ENCODE data around the gene FGB.

FGB gene

GRCh38 chr4:154573190-154573870, 10.5 kb downstream of the FGB start:
- no peak for TF ChIP-seq JUND (IDR thresholded peaks at IDR 0.05; ENCODE audit: low read depth)
- in situ Hi-C loops (cut with HindIII; ENCODE audit: low pct_unique_long_range_greater_than_20kb, low sequenced_read_pairs), result no loop called here

GRCh38 chr4:154574311-154574710, 11.5 kb downstream of the FGB start:
- no peak for DNase-seq (ENCODE audit: low read depth in 1 of 2, low spot score in 1 of 2)
- TF ChIP-seq JUND (IDR thresholded peaks at IDR 0.05; ENCODE audit: low read depth), result no peak
- in situ Hi-C loops (cut with HindIII; ENCODE audit: low pct_unique_long_range_greater_than_20kb, low sequenced_read_pairs), result no loop called here

More at GRCh38 chr4:154573190-154573870, 10.5 kb downstream of the FGB start:
- DNase-seq (ENCODE audit: low read depth in 1 of 2, low spot score in 1 of 2), result no peak

- no peak for TF ChIP-seq JUND (IDR thresholded peaks at IDR 0.05; ENCODE audit: low read depth)
- in situ Hi-C loops (cut with HindIII; ENCODE audit: low pct_unique_long_range_greater_than_20kb, low sequenced_read_pairs), result no loop called here
These were observed 14.5 kb downstream of the FGB start for GRCh38 chr4:154577324-154577723.

GRCh38 chr4:154578919-154579318, 16.1 kb downstream of the FGB start:
- in situ Hi-C loops (cut with HindIII; ENCODE audit: low pct_unique_long_range_greater_than_20kb, low sequenced_read_pairs), result no loop called here
- DNase-seq (ENCODE audit: low read depth in 1 of 2, low spot score in 1 of 2), result no peak
- TF ChIP-seq JUND (IDR thresholded peaks at IDR 0.05; ENCODE audit: low read depth), result no peak

More at GRCh38 chr4:154577324-154577723, 14.5 kb downstream of the FGB start:
- no peak for DNase-seq (ENCODE audit: low read depth in 1 of 2, low spot score in 1 of 2)

- no peak for TF ChIP-seq JUND (IDR thresholded peaks at IDR 0.05; ENCODE audit: low read depth)
- in situ Hi-C loops (cut with HindIII; ENCODE audit: low pct_unique_long_range_greater_than_20kb, low sequenced_read_pairs), result no loop called here
- DNase-seq (ENCODE audit: low read depth in 1 of 2, low spot score in 1 of 2), result no peak
These were observed 17.1 kb downstream of the FGB start for GRCh38 chr4:154579927-154580326.

GRCh38 chr4:154582723-154583122, 19.9 kb downstream of the FGB start:
- DNase-seq (ENCODE audit: low read depth in 1 of 2, low spot score in 1 of 2), result no peak
- in situ Hi-C loops (cut with HindIII; ENCODE audit: low pct_unique_long_range_greater_than_20kb, low sequenced_read_pairs), result no loop called here
- no peak for TF ChIP-seq JUND (IDR thresholded peaks at IDR 0.05; ENCODE audit: low read depth)

- DNase-seq (ENCODE audit: low read depth in 1 of 2, low spot score in 1 of 2), result no peak
- in situ Hi-C loops (cut with HindIII; ENCODE audit: low pct_unique_long_range_greater_than_20kb, low sequenced_read_pairs), result no loop called here
- TF ChIP-seq JUND (IDR thresholded peaks at IDR 0.05; ENCODE audit: low read depth), result no peak
These were observed 20.4 kb downstream of the FGB start for GRCh38 chr4:154583230-154583629.

- in situ Hi-C loops (cut with HindIII; ENCODE audit: low pct_unique_long_range_greater_than_20kb, low sequenced_read_pairs), result no loop called here
- no peak for DNase-seq (ENCODE audit: low read depth in 1 of 2, low spot score in 1 of 2)
- no peak for TF ChIP-seq JUND (IDR thresholded peaks at IDR 0.05; ENCODE audit: low read depth)
These were observed 20.9 kb downstream of the FGB start for GRCh38 chr4:154583677-154584076.

- in situ Hi-C loops (cut with HindIII; ENCODE audit: low pct_unique_long_range_greater_than_20kb, low sequenced_read_pairs), result no loop called here
- TF ChIP-seq JUND (IDR thresholded peaks at IDR 0.05; ENCODE audit: low read depth), result no peak
- DNase-seq (ENCODE audit: low read depth in 1 of 2, low spot score in 1 of 2), result no peak
These were observed 21.4 kb downstream of the FGB start for GRCh38 chr4:154584259-154584658.

- TF ChIP-seq JUND (IDR thresholded peaks at IDR 0.05; ENCODE audit: low read depth), result no peak
- in situ Hi-C loops (cut with HindIII; ENCODE audit: low pct_unique_long_range_greater_than_20kb, low sequenced_read_pairs), result no loop called here
- no peak for DNase-seq (ENCODE audit: low read depth in 1 of 2, low spot score in 1 of 2)
These were observed 22.7 kb downstream of the FGB start for GRCh38 chr4:154585369-154586018.

- no peak for DNase-seq (ENCODE audit: low read depth in 1 of 2, low spot score in 1 of 2)
- no peak for TF ChIP-seq JUND (IDR thresholded peaks at IDR 0.05; ENCODE audit: low read depth)
- in situ Hi-C loops (cut with HindIII; ENCODE audit: low pct_unique_long_range_greater_than_20kb, low sequenced_read_pairs), result no loop called here
These were observed 23.7 kb downstream of the FGB start for GRCh38 chr4:154586296-154587033.

- DNase-seq (ENCODE audit: low read depth in 1 of 2, low spot score in 1 of 2), result no peak
- TF ChIP-seq JUND (IDR thresholded peaks at IDR 0.05; ENCODE audit: low read depth), result no peak
- in situ Hi-C loops (cut with HindIII; ENCODE audit: low pct_unique_long_range_greater_than_20kb, low sequenced_read_pairs), result no loop called here
These were observed 25.4 kb downstream of the FGB start for GRCh38 chr4:154588198-154588597.

All from T47D (cell line).